ENCODE data around the gene KIF5C. TPM values are rescaled to one million over a fixed set of nuclear protein-coding genes. Genes with fewer than 3 reads are reported as not detected.

KIF5C gene
- total and polyA plus RNA-seq, 7 experiments from 2014 or later, result 0.58 to 14.3 (median 5.1) TPM

DNA sequence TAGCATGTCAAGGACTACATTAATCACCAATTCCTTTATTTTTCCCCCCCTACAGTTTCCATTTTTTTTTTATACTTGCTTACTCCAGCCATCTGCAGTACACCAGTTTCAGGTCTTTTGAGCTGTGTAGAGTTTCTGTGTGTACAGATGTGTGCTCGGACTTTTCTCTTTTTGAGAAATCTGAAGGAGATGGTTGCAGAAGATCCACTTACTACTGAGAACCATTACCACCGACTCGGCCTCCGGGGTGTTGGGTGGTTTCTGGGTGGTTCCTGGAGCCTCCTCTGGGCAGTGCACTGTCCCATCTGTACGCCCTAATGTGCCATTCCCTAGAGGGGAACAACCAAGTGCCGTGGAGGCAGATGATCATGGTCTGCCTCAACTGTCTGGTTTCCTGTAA lies 148.1 kb downstream of the KIF5C start:
- Mint-ChIP-seq H3K27ac (no peak overlapping the region), H3K4me3 (no peak overlapping the region), H3K27me3 (peaks cover 0 to 6% (median 0%) of the 10 kb centered on the region in 5 donors), H3K4me1 (no peaks in the 10 kb centered on the region), H3K9me3 (no peaks in the 10 kb centered on the region), H3K36me3 (peaks cover 0 to 4% (median 0%) of the 10 kb centered on the region in 5 donors)
- intact Hi-C loops (cut with micrococcal nuclease), result no loop called here
- peaks cover 0 to 3% of the 10 kb centered on the region in 2 donors for H3K27me3 ChIP-seq (ENCODE audit: control insufficient read depth in 2 of 2, insufficient read depth in 2 of 2, low read length in 2 of 2)
- no peaks in the 10 kb centered on the region for H3K9me3 ChIP-seq (ENCODE audit: control insufficient read depth in 2 of 3, low read length in 3 of 3)
- no peaks in the 10 kb centered on the region for H3K36me3 ChIP-seq (ENCODE audit: control insufficient read depth in 2 of 3, insufficient read depth in 3 of 3, low read length in 3 of 3)
- H3K27ac ChIP-seq (ENCODE audit: low read depth, low read length), result no peak overlapping the region
- ChIA-PET CTCF (no interaction called here), POLR2A (no interaction called here)
- ATAC-seq (no peak), DNase-seq (no peak)
- H3K4me1 ChIP-seq (ENCODE audit: control insufficient read depth in 2 of 2, insufficient read depth in 2 of 2, low read length in 2 of 2), result no peaks in the 10 kb centered on the region
- H3K4me3 ChIP-seq (ENCODE audit: low read length), result no peak overlapping the region

DNA sequence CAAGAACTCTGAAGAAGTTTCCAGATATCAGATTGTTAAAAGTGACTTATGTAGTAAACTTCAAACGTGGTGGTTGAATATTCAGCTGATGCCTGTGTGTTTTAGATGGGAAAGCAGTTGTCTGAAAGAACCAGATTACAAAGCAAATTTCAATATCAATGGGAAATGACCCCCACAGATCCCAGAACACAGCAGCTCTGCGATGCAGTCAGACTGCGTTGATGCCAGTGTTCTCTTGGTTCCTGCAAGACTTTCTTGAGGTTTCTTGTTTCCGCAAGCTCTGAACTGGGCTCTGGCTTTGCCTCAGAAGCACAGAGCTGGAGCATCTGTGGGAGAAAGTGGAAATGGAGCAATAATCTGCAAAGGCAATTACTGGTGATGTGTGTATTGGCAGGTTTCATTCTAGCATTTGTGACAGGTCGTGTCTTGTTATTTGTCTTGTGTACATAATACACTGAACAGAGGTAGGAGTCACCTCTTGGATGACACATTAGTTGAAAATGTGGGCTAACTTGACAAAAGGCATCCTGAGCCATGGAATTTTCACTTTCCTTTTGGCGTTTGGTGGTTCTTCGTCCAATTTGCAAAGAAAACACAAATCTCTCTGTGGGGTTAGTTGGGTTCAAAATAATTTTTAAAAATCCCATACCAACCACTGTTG lies 152.7 kb downstream of the KIF5C start:
- ATAC-seq, result no peak
- POLR2A ChIA-PET, result no interaction called here
- CTCF ChIA-PET, result no interaction called here
- intact Hi-C loops (cut with micrococcal nuclease), result no loop called here
- no peak overlapping the region for H3K4me3 ChIP-seq (ENCODE audit: low read length)
- Mint-ChIP-seq H3K36me3 (peaks cover 0 to 4% (median 0%) of the 10 kb centered on the region in 5 donors), H3K4me3 (no peak overlapping the region), H3K27ac (no peak overlapping the region), H3K4me1 (peaks cover 0 to 8% (median 0%) of the 10 kb centered on the region in 7 donors), H3K27me3 (peaks cover 0 to 10% (median 6%) of the 10 kb centered on the region in 5 donors), H3K9me3 (no peaks in the 10 kb centered on the region)
- no peak for DNase-seq
- H3K4me1 ChIP-seq (ENCODE audit: control insufficient read depth in 2 of 2, insufficient read depth in 2 of 2, low read length in 2 of 2), result no peaks in the 10 kb centered on the region
- H3K27ac ChIP-seq (ENCODE audit: low read depth, low read length), result no peak overlapping the region
- no peaks in the 10 kb centered on the region for H3K9me3 ChIP-seq (ENCODE audit: control insufficient read depth in 2 of 3, low read length in 3 of 3)
- peaks cover 0 to 3% of the 10 kb centered on the region in 2 donors for H3K27me3 ChIP-seq (ENCODE audit: control insufficient read depth in 2 of 2, insufficient read depth in 2 of 2, low read length in 2 of 2)
- H3K36me3 ChIP-seq (ENCODE audit: control insufficient read depth in 2 of 3, insufficient read depth in 3 of 3, low read length in 3 of 3), result no peaks in the 10 kb centered on the region

DNA sequence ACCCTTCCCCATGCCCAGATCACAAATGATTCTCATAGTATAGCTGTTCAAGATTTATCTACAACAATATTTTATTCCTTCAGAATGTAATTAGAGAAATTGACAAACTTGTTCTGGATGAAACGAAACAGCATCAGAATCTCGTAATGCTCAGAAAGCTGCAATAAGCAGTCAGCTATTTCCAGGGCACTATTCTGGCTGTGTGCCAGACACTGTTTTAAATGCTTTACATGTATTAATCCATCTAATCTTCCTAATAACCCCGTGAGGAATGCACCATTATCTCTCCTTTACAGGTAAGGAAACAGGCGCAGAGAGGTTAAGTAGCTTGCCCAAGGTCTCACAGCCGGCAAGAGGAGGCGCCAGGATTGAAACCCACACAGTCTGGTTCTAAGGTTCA lies 153.3 kb downstream of the KIF5C start:
- Mint-ChIP-seq H3K4me3 (no peak overlapping the region), H3K4me1 (peaks cover 0 to 8% (median 0%) of the 10 kb centered on the region in 7 donors), H3K27ac (no peak overlapping the region), H3K9me3 (no peaks in the 10 kb centered on the region), H3K36me3 (no peaks in the 10 kb centered on the region), H3K27me3 (peaks cover under 1 to 10% (median 7%) of the 10 kb centered on the region in 5 donors)
- ChIA-PET POLR2A (no interaction called here), CTCF (interaction anchor here (2.6 kb wide), 1 partner anchor 11 kb away, joined by 10 read pairs; no protein-coding TSS in a partner anchor)
- Histone ChIP-seq H3K27me3 (ENCODE audit: control insufficient read depth in 2 of 2, insufficient read depth in 2 of 2, low read length in 2 of 2) (peaks cover 0 to 3% of the 10 kb centered on the region in 2 donors), H3K4me1 (ENCODE audit: control insufficient read depth in 2 of 2, insufficient read depth in 2 of 2, low read length in 2 of 2) (no peaks in the 10 kb centered on the region), H3K4me3 (ENCODE audit: low read length) (no peak overlapping the region), H3K36me3 (ENCODE audit: control insufficient read depth in 2 of 3, insufficient read depth in 3 of 3, low read length in 3 of 3) (no peaks in the 10 kb centered on the region), H3K9me3 (ENCODE audit: control insufficient read depth in 2 of 3, low read length in 3 of 3) (no peaks in the 10 kb centered on the region), H3K27ac (ENCODE audit: low read depth, low read length) (no peak overlapping the region)
- intact Hi-C loops (cut with micrococcal nuclease), result no loop called here
- DNase-seq (no peak), ATAC-seq (no peak)

DNA sequence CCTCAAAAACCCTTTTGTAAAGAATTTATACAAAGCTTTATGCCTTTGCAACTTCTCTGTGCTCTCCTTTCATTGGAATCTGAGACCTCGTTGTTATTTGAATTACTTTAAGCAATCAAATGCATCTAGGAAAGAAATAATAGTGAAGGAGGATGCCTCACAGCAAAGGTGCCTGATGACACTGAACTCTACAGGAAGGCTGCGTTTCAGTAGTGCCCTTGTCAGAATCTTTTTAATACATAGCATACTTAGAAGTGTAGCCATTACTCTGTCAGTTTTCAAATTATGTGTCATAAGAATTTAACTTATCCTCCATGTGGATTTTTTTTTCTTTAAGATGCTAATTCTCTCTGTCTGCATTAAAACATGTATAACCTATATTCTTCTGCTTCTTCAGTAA lies 153.9 kb downstream of the KIF5C start:
- H3K27me3 ChIP-seq (ENCODE audit: control insufficient read depth in 2 of 2, insufficient read depth in 2 of 2, low read length in 2 of 2), result peaks cover 0 to 3% of the 10 kb centered on the region in 2 donors
- no peak overlapping the region for H3K4me3 Mint-ChIP-seq
- no peak overlapping the region for H3K27ac ChIP-seq (ENCODE audit: low read depth, low read length)
- no peak overlapping the region for H3K4me3 ChIP-seq (ENCODE audit: low read length)
- DNase-seq, result no peak
- ATAC-seq, result no peak
- CTCF ChIA-PET, result interaction anchor here (2.6 kb wide), 1 partner anchor 12 kb away, joined by 10 read pairs; no protein-coding TSS in a partner anchor
- peaks cover 0 to 1% (median 0%) of the 10 kb centered on the region in 11 donors for H3K9me3 Mint-ChIP-seq
- H3K36me3 Mint-ChIP-seq, result no peaks in the 10 kb centered on the region
- no peaks in the 10 kb centered on the region for H3K4me1 ChIP-seq (ENCODE audit: control insufficient read depth in 2 of 2, insufficient read depth in 2 of 2, low read length in 2 of 2)
- intact Hi-C loops (cut with micrococcal nuclease), result no loop called here
- POLR2A ChIA-PET, result no interaction called here
- H3K4me1 Mint-ChIP-seq, result peaks cover 0 to 8% (median 0%) of the 10 kb centered on the region in 7 donors
- no peaks in the 10 kb centered on the region for H3K36me3 ChIP-seq (ENCODE audit: control insufficient read depth in 2 of 3, insufficient read depth in 3 of 3, low read length in 3 of 3)
- H3K27ac Mint-ChIP-seq, result no peak overlapping the region
- no peaks in the 10 kb centered on the region for H3K9me3 ChIP-seq (ENCODE audit: control insufficient read depth in 2 of 3, low read length in 3 of 3)
- peaks cover 5 to 14% (median 12%) of the 10 kb centered on the region in 5 donors for H3K27me3 Mint-ChIP-seq

DNA sequence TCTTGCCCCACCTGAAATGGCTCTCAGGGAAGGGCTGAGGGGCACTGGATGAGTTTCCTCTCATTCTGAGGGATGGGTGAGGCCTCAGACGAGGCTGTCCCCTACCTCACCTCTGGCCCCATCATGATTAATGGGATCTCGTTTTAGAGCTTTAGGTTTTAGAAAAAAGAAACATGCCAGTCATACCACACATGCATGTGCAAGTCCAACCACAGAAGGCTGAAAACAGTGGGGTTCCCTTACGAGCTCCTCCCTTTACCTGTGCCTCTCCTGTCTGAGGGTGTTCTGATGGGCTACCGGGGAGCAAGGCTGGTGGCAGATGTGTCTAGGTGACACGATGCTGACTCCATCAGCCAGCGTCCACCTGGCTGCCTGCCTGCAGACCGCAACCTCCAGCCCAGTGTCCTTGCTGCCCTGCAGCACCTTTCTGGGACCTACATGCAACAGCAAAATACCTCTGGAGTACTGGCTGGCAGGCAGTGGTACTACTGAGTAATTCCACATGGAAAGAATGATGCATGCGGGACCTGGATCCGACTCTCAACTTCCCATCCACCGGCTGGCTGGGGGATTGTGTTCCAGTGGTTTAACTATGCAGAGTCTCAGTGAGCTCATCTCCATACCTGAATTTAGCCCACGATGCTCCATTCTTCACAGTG lies 154.4 kb downstream of the KIF5C start:
- DNase-seq (no peak), ATAC-seq (no peak)
- no peaks in the 10 kb centered on the region for H3K36me3 Mint-ChIP-seq
- no peak overlapping the region for H3K27ac Mint-ChIP-seq
- Histone ChIP-seq H3K27me3 (ENCODE audit: control insufficient read depth in 2 of 2, insufficient read depth in 2 of 2, low read length in 2 of 2) (peaks cover 0 to 3% of the 10 kb centered on the region in 2 donors), H3K27ac (ENCODE audit: low read depth, low read length) (no peak overlapping the region), H3K36me3 (ENCODE audit: control insufficient read depth in 2 of 3, insufficient read depth in 3 of 3, low read length in 3 of 3) (no peaks in the 10 kb centered on the region), H3K4me1 (ENCODE audit: control insufficient read depth in 2 of 2, insufficient read depth in 2 of 2, low read length in 2 of 2) (no peaks in the 10 kb centered on the region), H3K9me3 (ENCODE audit: control insufficient read depth in 2 of 3, low read length in 3 of 3) (no peaks in the 10 kb centered on the region), H3K4me3 (ENCODE audit: low read length) (no peak overlapping the region)
- peaks cover 0 to 1% (median 0%) of the 10 kb centered on the region in 11 donors for H3K9me3 Mint-ChIP-seq
- ChIA-PET CTCF (interaction anchor here (2.6 kb wide), 1 partner anchor 12 kb away, joined by 10 read pairs; no protein-coding TSS in a partner anchor), POLR2A (no interaction called here)
- H3K27me3 Mint-ChIP-seq, result peaks cover 5 to 16% (median 13%) of the 10 kb centered on the region in 5 donors
- H3K4me3 Mint-ChIP-seq, result no peak overlapping the region
- H3K4me1 Mint-ChIP-seq, result peaks cover 0 to 8% (median 0%) of the 10 kb centered on the region in 7 donors
- intact Hi-C loops (cut with micrococcal nuclease), result no loop called here

DNA sequence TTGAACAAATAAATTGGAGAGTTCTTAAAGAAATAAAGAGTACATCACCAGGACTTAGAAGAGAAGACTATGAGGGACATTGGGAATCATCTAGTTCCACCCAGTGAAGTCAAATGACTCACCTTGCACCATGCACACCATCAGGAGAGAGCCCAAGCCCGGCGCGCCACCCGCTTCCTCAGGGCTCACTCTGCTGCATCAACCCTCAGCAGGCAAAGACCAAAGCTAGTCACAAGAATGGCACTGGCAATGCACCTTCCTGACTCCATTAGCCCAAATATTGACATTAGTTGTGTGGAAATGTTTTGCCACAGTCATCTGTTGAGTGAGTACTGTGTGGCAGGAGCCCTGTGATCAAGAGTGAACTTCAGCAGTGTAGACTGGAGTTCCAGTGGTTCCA lies 156.4 kb downstream of the KIF5C start:
- H3K4me3 Mint-ChIP-seq, result no peak overlapping the region
- no peak for ATAC-seq
- Histone ChIP-seq H3K27ac (ENCODE audit: low read depth, low read length) (no peak overlapping the region), H3K36me3 (ENCODE audit: control insufficient read depth in 2 of 3, insufficient read depth in 3 of 3, low read length in 3 of 3) (no peaks in the 10 kb centered on the region), H3K9me3 (ENCODE audit: control insufficient read depth in 2 of 3, low read length in 3 of 3) (no peaks in the 10 kb centered on the region), H3K4me1 (ENCODE audit: control insufficient read depth in 2 of 2, insufficient read depth in 2 of 2, low read length in 2 of 2) (no peaks in the 10 kb centered on the region), H3K27me3 (ENCODE audit: control insufficient read depth in 2 of 2, insufficient read depth in 2 of 2, low read length in 2 of 2) (no peaks in the 10 kb centered on the region), H3K4me3 (ENCODE audit: low read length) (no peak overlapping the region)
- DNase-seq, result no peak
- H3K27me3 Mint-ChIP-seq, result peaks cover 9 to 21% (median 16%) of the 10 kb centered on the region in 5 donors
- CTCF ChIA-PET, result interaction anchor here (0.7 kb wide), 1 partner anchor 14 kb away, joined by 4 read pairs; no protein-coding TSS in a partner anchor
- intact Hi-C loops (cut with micrococcal nuclease), result no loop called here
- peaks cover 0 to 8% (median 0%) of the 10 kb centered on the region in 7 donors for H3K4me1 Mint-ChIP-seq
- H3K27ac Mint-ChIP-seq, result no peak overlapping the region
- H3K9me3 Mint-ChIP-seq, result peaks cover 0 to 1% (median 0%) of the 10 kb centered on the region in 11 donors
- POLR2A ChIA-PET, result interaction anchor here (0.8 kb wide), 1 partner anchor 146 kb away, joined by 4 read pairs; no protein-coding TSS in a partner anchor
- no peaks in the 10 kb centered on the region for H3K36me3 Mint-ChIP-seq
